Activated CD4-positive, alpha-beta T cell treated with anti-CD3 and anti-CD28 coated beads for 48 hours (primary cell): ENCODE data around the gene COL23A1.
"Not testable (repeated sequence)": the region's sequence is repeated elsewhere in the genome, so short reads cannot be mapped to it uniquely, and the experiment has no call there.

Source experiments
- DNase-seq: peaks from one replicate; pipeline ENCODE4 v3.0.0-alpha.2; 2020

Gene COL23A1

GRCh38 chr5:178314061-178314660, 276.0 kb downstream of the COL23A1 start:
- DNase-seq: no peak

- DNase-seq: no peak
These were observed 276.9 kb downstream of the COL23A1 start for GRCh38 chr5:178313316-178313715.

- DNase-seq: no peak
These were observed 277.3 kb downstream of the COL23A1 start for GRCh38 chr5:178312880-178313282.

- no peak for DNase-seq
These were observed 279.9 kb downstream of the COL23A1 start for GRCh38 chr5:178310130-178310865.

- no peak for DNase-seq
These were observed 280.8 kb downstream of the COL23A1 start for GRCh38 chr5:178309271-178310013.

- DNase-seq: no peak
These were observed 281.6 kb downstream of the COL23A1 start for GRCh38 chr5:178308541-178309092.

GRCh38 chr5:178307267-178308045, 282.7 kb downstream of the COL23A1 start:
- no peak for DNase-seq

GRCh38 chr5:178306430-178307225, 283.6 kb downstream of the COL23A1 start:
- no peak for DNase-seq

GRCh38 chr5:178305801-178306200, 284.4 kb downstream of the COL23A1 start:
- no peak for DNase-seq

GRCh38 chr5:178304761-178305645, 285.2 kb downstream of the COL23A1 start:
- DNase-seq: no peak

- DNase-seq: no peak
These were observed 286.2 kb downstream of the COL23A1 start for GRCh38 chr5:178304016-178304415.

- not testable (repeated sequence) for DNase-seq
These were observed 287.9 kb downstream of the COL23A1 start for GRCh38 chr5:178302321-178302720.

GRCh38 chr5:178301641-178302040, 288.6 kb downstream of the COL23A1 start:
- DNase-seq: no peak

- no peak for DNase-seq
These were observed 291.8 kb downstream of the COL23A1 start for GRCh38 chr5:178298283-178298807.

- DNase-seq: no peak
These were observed 292.4 kb downstream of the COL23A1 start for GRCh38 chr5:178297751-178298150.

- DNase-seq: no peak
These were observed 294.1 kb downstream of the COL23A1 start for GRCh38 chr5:178296066-178296465.

- no peak for DNase-seq
These were observed 294.6 kb downstream of the COL23A1 start for GRCh38 chr5:178295589-178295988.

GRCh38 chr5:178293815-178294214, 296.4 kb downstream of the COL23A1 start:
- DNase-seq: no peak

- no peak for DNase-seq
These were observed 296.8 kb downstream of the COL23A1 start for GRCh38 chr5:178293400-178293799.

GRCh38 chr5:178292826-178293205, 297.4 kb downstream of the COL23A1 start:
- DNase-seq: no peak
